CD4-positive, alpha-beta T cell (primary cell): ENCODE data around the gene BRME1. TPM values are rescaled to one million over a fixed set of nuclear protein-coding genes. Genes with fewer than 3 reads are reported as not detected.

Experiments used
- ATAC-seq: fragments of 200-7000 bp; cut with Tn5 transposase; one replicate; pipeline ENCODE4 v1.10.0; 2022; ENCODE audit warnings: mild to moderate bottlenecking; ENCODE audit not compliant: poor library complexity
- CTCF ChIA-PET: fragments of 350-600 bp; sonication (Branson Sonifier 250); formaldehyde crosslinking; loops from one replicate; lab custom pipeline; 2021; ENCODE audit warnings: antibody characterized with exemption, inconsistent platforms; lab: Charles Lee
- POLR2A ChIA-PET: fragments of 350-600 bp; sonication (Branson Sonifier 250); formaldehyde crosslinking; loops from one replicate; lab custom pipeline; 2021; ENCODE audit warnings: antibody characterized with exemption, inconsistent platforms; lab: Charles Lee
- DNase-seq, 14 experiments: peaks; one replicate each; pipeline ENCODE4 v3.0.0-alpha.2; 2013 to 2020; ENCODE audit warnings: mixed read lengths in 2 of 14
- H3K27ac ChIP-seq, 2 donors: one replicate each; pipeline versions ENCODE4 v1.5.1 to v1.7.0; 2013; ENCODE audit warnings: low read length in 2 of 2, low read depth in 1 of 2, mild to moderate bottlenecking in 1 of 2
- H3K27me3 ChIP-seq, 2 experiments: 1 replicate in 1 of 2; 2 replicates in 1 of 2; pipeline versions ENCODE4 v1.6.1 to v1.7.0; 2013; ENCODE audit warnings: low read length in 2 of 2, control low read depth in 1 of 2, mild to moderate bottlenecking in 1 of 2, moderate library complexity in 1 of 2; ENCODE audit not compliant: insufficient read depth in 2 of 2, control insufficient read depth in 1 of 2
- H3K36me3 ChIP-seq: one replicate; pipeline ENCODE4 v1.6.1; 2013; ENCODE audit warnings: low read length, control low read depth; ENCODE audit not compliant: insufficient read depth
- H3K4me1 ChIP-seq: one replicate; pipeline ENCODE4 v1.6.1; 2013; ENCODE audit warnings: low read length, control low read depth; ENCODE audit not compliant: insufficient read depth
- H3K4me3 ChIP-seq: one replicate; pipeline ENCODE4 v1.5.1; 2013; ENCODE audit warnings: mild to moderate bottlenecking, low read length, moderate library complexity
- H3K9me3 ChIP-seq, 2 experiments: 1 replicate in 1 of 2; 2 replicates in 1 of 2; pipeline versions ENCODE4 v1.6.1 to v1.7.0; 2013; ENCODE audit warnings: low read length in 2 of 2, mild to moderate bottlenecking in 2 of 2, control low read depth in 1 of 2, moderate library complexity in 1 of 2; ENCODE audit not compliant: control insufficient read depth in 1 of 2, insufficient read depth in 1 of 2
- H3K27ac Mint-ChIP-seq: one replicate; pipeline ENCODE4 v1.8.0; 2020; ENCODE audit warnings: mixed read lengths
- H3K27me3 Mint-ChIP-seq: one replicate; pipeline ENCODE4 v1.8.0; 2021; ENCODE audit warnings: mixed read lengths
- H3K36me3 Mint-ChIP-seq: one replicate; pipeline ENCODE4 v1.8.0; 2021; ENCODE audit warnings: low read depth, mixed read lengths
- H3K4me1 Mint-ChIP-seq: one replicate; pipeline ENCODE4 v1.8.0; 2021; ENCODE audit warnings: low read depth, mixed read lengths
- H3K4me3 Mint-ChIP-seq: one replicate; pipeline ENCODE4 v1.8.0; 2020; ENCODE audit warnings: mild to moderate bottlenecking, mixed read lengths
- H3K9me3 Mint-ChIP-seq: one replicate; pipeline ENCODE4 v1.8.0; 2020; ENCODE audit warnings: mixed read lengths
- CTCF ChIP-seq: fragments of 200-600 bp; IDR thresholded peaks from one replicate; pipeline ENCODE4 v1.8.0; 2022; ENCODE audit warnings: antibody characterized with exemption, mild to moderate bottlenecking
- intact Hi-C, 2 experiments: fragments of 100-400 bp; cut with DNase I in 1 of 2; cut with micrococcal nuclease in 1 of 2; formaldehyde crosslinking; loops; one replicate each; pipeline versions ENCODE4 v1.15.1 to v1.9.0; 2023 to 2025; cut with DNase I, micrococcal nuclease
- total RNA-seq, 174 experiments: library from RNA in 2 of 174; stranded (reverse) in 2 of 174; gene quantifications; one replicate each; pipeline ENCODE4 v1.2.3 and lab custom pipeline; 2021 to 2026

Gene BRME1
- total RNA-seq, 2 experiments from 2014 or later, result 1.1 to 1.3 TPM

- no peaks in the 10 kb centered on the region for H3K9me3 Mint-ChIP-seq
- Histone ChIP-seq H3K9me3 (no peaks in the 10 kb centered on the region), H3K27ac (no peak overlapping the region), H3K4me3 (no peak overlapping the region), H3K36me3 (no peaks in the 10 kb centered on the region), H3K27me3 (no peaks in the 10 kb centered on the region), H3K4me1 (peaks cover 1% of the 10 kb centered on the region)
- CTCF ChIA-PET, result no interaction called here
- intact Hi-C loops, result no loop called here
- TF ChIP-seq CTCF, result no peak
- no peak overlapping the region for H3K4me3 Mint-ChIP-seq
- no peaks in the 10 kb centered on the region for H3K27me3 Mint-ChIP-seq
- ATAC-seq, result no peak
- no peak for DNase-seq
- no peaks in the 10 kb centered on the region for H3K36me3 Mint-ChIP-seq
- H3K4me1 Mint-ChIP-seq, result no peaks in the 10 kb centered on the region
- POLR2A ChIA-PET, result no interaction called here
- no peak overlapping the region for H3K27ac Mint-ChIP-seq
Observed at GRCh38 chr19:13892870-13893269, 13.0 kb downstream of the BRME1 start.

GRCh38 chr19:13890136-13890535 lies 15.8 kb downstream of the BRME1 start:
- Mint-ChIP-seq H3K27me3 (no peaks in the 10 kb centered on the region), H3K27ac (no peak overlapping the region), H3K9me3 (no peaks in the 10 kb centered on the region), H3K4me1 (no peaks in the 10 kb centered on the region), H3K36me3 (no peaks in the 10 kb centered on the region), H3K4me3 (no peak overlapping the region)
- no peak for ATAC-seq
- Histone ChIP-seq H3K27ac (no peak overlapping the region), H3K36me3 (no peaks in the 10 kb centered on the region), H3K9me3 (no peaks in the 10 kb centered on the region), H3K27me3 (no peaks in the 10 kb centered on the region), H3K4me3 (no peak overlapping the region), H3K4me1 (peaks cover 23% of the 10 kb centered on the region)
- TF ChIP-seq CTCF, result no peak
- CTCF ChIA-PET, result no interaction called here
- no peak for DNase-seq
- intact Hi-C loops, result no loop called here
- POLR2A ChIA-PET, result no interaction called here

- H3K9me3 Mint-ChIP-seq, result no peaks in the 10 kb centered on the region
- ATAC-seq, result no peak
- peaks cover 39% of the 10 kb centered on the region for H3K4me1 ChIP-seq
Observed at GRCh38 chr19:13888281-13888680, 17.6 kb downstream of the BRME1 start.

More at GRCh38 chr19:13888281-13888680, 17.6 kb downstream of the BRME1 start:
- DNase-seq, result no peak
- peaks cover 8% of the 10 kb centered on the region for H3K4me1 Mint-ChIP-seq
- Histone ChIP-seq H3K4me3 (no peak overlapping the region), H3K27me3 (no peaks in the 10 kb centered on the region), H3K27ac (no peak overlapping the region), H3K36me3 (no peaks in the 10 kb centered on the region), H3K9me3 (no peaks in the 10 kb centered on the region)
- H3K4me3 Mint-ChIP-seq, result no peak overlapping the region
- POLR2A ChIA-PET, result no interaction called here
- intact Hi-C loops, result loop anchor here (5.0 to 10.0 kb wide), 2 partner anchors 44 to 587 kb away; partner anchors contain the start of gene PTGER1 (in 1 of the 2)
- H3K36me3 Mint-ChIP-seq, result no peaks in the 10 kb centered on the region
- no peak for TF ChIP-seq CTCF
- no peak overlapping the region for H3K27ac Mint-ChIP-seq
- CTCF ChIA-PET, result no interaction called here
- no peaks in the 10 kb centered on the region for H3K27me3 Mint-ChIP-seq
